Gastrocnemius medialis (tissue), 4 donors: ENCODE results near the gene F9. TPM values are rescaled to one million over a fixed set of nuclear protein-coding genes. Genes with fewer than 3 reads are reported as not detected.

Experiments used
- ATAC-seq, 2 donors: fragments of 150-250 bp; one replicate each; pipeline ENCODE4 v1.9.1; 2016
- DNase-seq, 2 donors: peaks; one replicate each; pipeline ENCODE4 v3.0.0-alpha.2; 2019
- H3K27ac ChIP-seq, 4 donors: fragments of 200-600 bp; sonication (generic); 1 replicate in 1 of 4; 2 replicates in 3 of 4; pipeline ENCODE4 v1.5.1; 2016 to 2018; ENCODE audit warnings: mild to moderate bottlenecking in 2 of 4, moderate library complexity in 1 of 4
- H3K27me3 ChIP-seq, 3 donors: fragments of 200-600 bp; sonication (generic) in 2 of 3; 1 replicate in 1 of 3; 2 replicates in 2 of 3; pipeline versions ENCODE4 v1.5.1 to v1.6.0; 2016 to 2019; ENCODE audit warnings: mild to moderate bottlenecking in 1 of 3, moderate library complexity in 1 of 3
- H3K36me3 ChIP-seq, 2 donors: fragments of 200-600 bp; sonication (generic) in 1 of 2; one replicate each; pipeline ENCODE4 v1.5.1; 2017 to 2018
- H3K4me1 ChIP-seq, 2 donors: fragments of 200-600 bp; sonication (generic) in 1 of 2; one replicate each; pipeline ENCODE4 v1.5.1; 2016 to 2017; ENCODE audit warnings: mild to moderate bottlenecking in 2 of 2
- H3K4me3 ChIP-seq, 4 donors: fragments of 200-600 bp; sonication (generic) in 3 of 4; 1 replicate in 1 of 4; 2 replicates in 3 of 4; pipeline ENCODE4 v1.5.1; 2016 to 2019; ENCODE audit warnings: mild to moderate bottlenecking in 2 of 4
- H3K9me3 ChIP-seq, 3 donors: fragments of 200-600 bp; sonication (generic) in 2 of 3; 1 replicate in 1 of 3; 2 replicates in 2 of 3; pipeline ENCODE4 v1.5.1; 2016 to 2019
- POLR2A ChIP-seq, 2 donors: fragments of 450-650 bp; IDR thresholded peaks; one replicate each; pipeline ENCODE4 v1.6.1; 2017; ENCODE audit warnings: antibody characterized with exemption in 2 of 2, mild to moderate bottlenecking in 2 of 2, moderate library complexity in 2 of 2
- in situ Hi-C, 4 donors: fragments of 200-750 bp; cut with MboI; loops; one replicate each; pipeline versions ENCODE4 v1.15.0 to v1.8.0; 2017; ENCODE audit warnings: low sequenced_read_pairs in 4 of 4
- intact Hi-C: fragments of 100-400 bp; cut with DNase I; formaldehyde crosslinking; loops from one replicate; pipeline ENCODE4 v1.15.1; 2023; ENCODE audit warnings: low total_unique reads
- total RNA-seq, 4 donors: library from RNA; depleted of rRNA; stranded (reverse); fragments of >200 nt; gene quantifications; one replicate each; pipeline versions ENCODE4 v1.1.0 to v1.2.3, GENCODE V29; 2016
- TF ChIP-seq, protein P1 (sequence below), 5 experiments: fragments of 450-650 bp in 3 of 5; fragments of 200-600 bp in 2 of 5; sonication (generic) in 2 of 5; IDR thresholded peaks in 4 of 5; conservative IDR thresholded peaks in 1 of 5; 1 replicate in 4 of 5; 2 replicates in 1 of 5; pipeline ENCODE4 v1.5.1; 2016 to 2019; ENCODE audit warnings: antibody characterized with exemption in 5 of 5, mild to moderate bottlenecking in 3 of 5, moderate library complexity in 3 of 5

F9 gene
- under 1 TPM in 2 of 4 donors, not detected in 2; 0.46 to 0.53 TPM for total RNA-seq

DNA sequence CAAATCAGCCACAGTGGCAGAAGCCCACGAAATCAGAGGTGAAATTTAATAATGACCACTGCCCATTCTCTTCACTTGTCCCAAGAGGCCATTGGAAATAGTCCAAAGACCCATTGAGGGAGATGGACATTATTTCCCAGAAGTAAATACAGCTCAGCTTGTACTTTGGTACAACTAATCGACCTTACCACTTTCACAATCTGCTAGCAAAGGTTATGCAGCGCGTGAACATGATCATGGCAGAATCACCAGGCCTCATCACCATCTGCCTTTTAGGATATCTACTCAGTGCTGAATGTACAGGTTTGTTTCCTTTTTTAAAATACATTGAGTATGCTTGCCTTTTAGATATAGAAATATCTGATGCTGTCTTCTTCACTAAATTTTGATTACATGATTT is at the start of gene F9:
TSS of gene F9 (plus strand) at position 190 of the 400 bp plus-strand sequence. CDS start at position 216, 26 bp downstream.
- ATAC-seq (no peak), DNase-seq (no peak)
- Histone ChIP-seq H3K27ac (no peak within 1 kb of the TSS), H3K36me3 (no peaks in the 10 kb centered on the region), H3K27me3 (no peaks in the 10 kb centered on the region), H3K4me1 (no peaks in the 10 kb centered on the region), H3K4me3 (no peak within 1 kb of the TSS), H3K9me3 (no peaks in the 10 kb centered on the region)
- TF ChIP-seq POLR2A (IDR thresholded peaks at IDR 0.05) = no peak
- TF ChIP-seq, protein P1, sequence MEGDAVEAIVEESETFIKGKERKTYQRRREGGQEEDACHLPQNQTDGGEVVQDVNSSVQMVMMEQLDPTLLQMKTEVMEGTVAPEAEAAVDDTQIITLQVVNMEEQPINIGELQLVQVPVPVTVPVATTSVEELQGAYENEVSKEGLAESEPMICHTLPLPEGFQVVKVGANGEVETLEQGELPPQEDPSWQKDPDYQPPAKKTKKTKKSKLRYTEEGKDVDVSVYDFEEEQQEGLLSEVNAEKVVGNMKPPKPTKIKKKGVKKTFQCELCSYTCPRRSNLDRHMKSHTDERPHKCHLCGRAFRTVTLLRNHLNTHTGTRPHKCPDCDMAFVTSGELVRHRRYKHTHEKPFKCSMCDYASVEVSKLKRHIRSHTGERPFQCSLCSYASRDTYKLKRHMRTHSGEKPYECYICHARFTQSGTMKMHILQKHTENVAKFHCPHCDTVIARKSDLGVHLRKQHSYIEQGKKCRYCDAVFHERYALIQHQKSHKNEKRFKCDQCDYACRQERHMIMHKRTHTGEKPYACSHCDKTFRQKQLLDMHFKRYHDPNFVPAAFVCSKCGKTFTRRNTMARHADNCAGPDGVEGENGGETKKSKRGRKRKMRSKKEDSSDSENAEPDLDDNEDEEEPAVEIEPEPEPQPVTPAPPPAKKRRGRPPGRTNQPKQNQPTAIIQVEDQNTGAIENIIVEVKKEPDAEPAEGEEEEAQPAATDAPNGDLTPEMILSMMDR (IDR thresholded peaks at IDR 0.05 in 4 of 5, conservative IDR thresholded peaks at IDR 0.05 in 1 of 5) = no peak
- in situ Hi-C loops (no loop called here), intact Hi-C loops (no loop called here)

DNA sequence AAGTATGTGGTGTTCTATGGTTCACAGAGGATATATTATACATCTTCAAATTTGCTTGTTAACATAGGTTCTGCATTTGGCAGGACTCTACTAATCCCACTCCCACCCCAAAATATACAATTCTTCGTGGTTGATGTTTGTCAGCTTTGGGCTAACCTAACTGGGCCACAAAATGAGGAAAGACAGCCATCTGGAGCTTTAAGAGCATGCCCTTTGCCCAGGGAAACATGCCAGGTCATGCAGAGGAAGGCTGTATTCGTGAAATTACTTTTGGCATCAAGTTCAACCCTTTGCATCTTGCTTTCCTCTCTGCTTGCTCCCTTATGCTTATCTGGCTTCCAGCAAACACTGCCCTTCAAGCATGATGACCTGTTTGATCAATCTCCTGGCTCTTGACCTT is 46.8 kb upstream of the F9 start:
- no peaks in the 10 kb centered on the region for H3K36me3 ChIP-seq
- DNase-seq (no peak), ATAC-seq (no peak)
- intact Hi-C loops = no loop called here
- no peaks in the 10 kb centered on the region for H3K4me1 ChIP-seq
- in situ Hi-C loops = no loop called here
- H3K27ac ChIP-seq = no peak overlapping the region
- H3K9me3 ChIP-seq = no peaks in the 10 kb centered on the region
- no peak for TF ChIP-seq POLR2A (IDR thresholded peaks at IDR 0.05)
- TF ChIP-seq, protein P1 (IDR thresholded peaks at IDR 0.05 in 4 of 5, conservative IDR thresholded peaks at IDR 0.05 in 1 of 5) = no peak
- no peaks in the 10 kb centered on the region for H3K27me3 ChIP-seq
- no peak overlapping the region for H3K4me3 ChIP-seq

DNA sequence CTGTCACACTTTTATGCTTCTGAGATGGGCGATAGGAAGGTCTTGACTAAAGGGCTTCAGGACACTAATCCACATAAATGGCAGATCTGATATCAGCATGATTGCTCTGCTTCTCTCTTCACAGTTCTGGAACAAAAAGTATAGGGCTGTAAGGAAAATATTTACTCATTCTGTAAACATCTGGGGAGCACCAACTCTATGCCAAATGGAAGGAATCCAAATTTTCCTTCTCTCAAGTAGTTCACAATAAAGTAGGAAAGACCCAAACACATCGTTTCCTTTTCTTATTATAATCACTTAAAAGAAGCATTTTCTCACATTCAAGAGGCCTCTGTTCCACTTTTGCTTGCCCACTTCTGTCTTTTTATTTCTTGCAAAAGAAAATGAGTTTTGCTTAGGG is 45.9 kb upstream of the F9 start:
- H3K9me3 ChIP-seq = no peaks in the 10 kb centered on the region
- no peaks in the 10 kb centered on the region for H3K27me3 ChIP-seq
- intact Hi-C loops = no loop called here
- DNase-seq = no peak
- no peak overlapping the region for H3K4me3 ChIP-seq
- no peaks in the 10 kb centered on the region for H3K36me3 ChIP-seq
- in situ Hi-C loops = no loop called here
- H3K4me1 ChIP-seq = no peaks in the 10 kb centered on the region
- no peak overlapping the region for H3K27ac ChIP-seq
- no peak for ATAC-seq
- no peak for TF ChIP-seq POLR2A (IDR thresholded peaks at IDR 0.05)
- TF ChIP-seq, protein P1 (IDR thresholded peaks at IDR 0.05 in 4 of 5, conservative IDR thresholded peaks at IDR 0.05 in 1 of 5) = no peak

DNA sequence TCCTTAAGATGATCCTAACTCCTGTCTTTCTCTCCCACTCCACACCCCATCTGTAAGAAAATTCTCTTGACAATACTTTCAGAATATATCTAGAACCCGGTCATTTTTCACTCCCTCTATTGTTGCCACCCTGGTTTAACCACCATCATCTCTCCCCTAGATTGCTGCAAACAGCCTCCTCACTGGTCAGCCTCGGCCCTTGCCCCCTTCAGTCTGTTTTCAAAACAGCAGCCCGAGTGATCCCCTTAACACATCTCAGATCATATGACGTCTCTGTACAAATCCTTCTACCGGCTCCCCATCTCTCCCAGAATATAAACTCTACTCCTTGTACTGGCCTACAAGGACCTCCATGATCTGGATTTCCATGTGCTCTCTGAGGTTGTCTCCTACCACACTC is 35.2 kb upstream of the F9 start:
- H3K4me3 ChIP-seq = no peak overlapping the region
- no peaks in the 10 kb centered on the region for H3K36me3 ChIP-seq
- no peaks in the 10 kb centered on the region for H3K9me3 ChIP-seq
- in situ Hi-C loops (no loop called here), intact Hi-C loops (no loop called here)
- H3K27ac ChIP-seq = no peak overlapping the region
- no peak for TF ChIP-seq POLR2A (IDR thresholded peaks at IDR 0.05)
- TF ChIP-seq, protein P1 (IDR thresholded peaks at IDR 0.05 in 4 of 5, conservative IDR thresholded peaks at IDR 0.05 in 1 of 5) = no peak
- no peak for DNase-seq
- H3K27me3 ChIP-seq = no peaks in the 10 kb centered on the region
- ATAC-seq = no peak
- H3K4me1 ChIP-seq = no peaks in the 10 kb centered on the region

DNA sequence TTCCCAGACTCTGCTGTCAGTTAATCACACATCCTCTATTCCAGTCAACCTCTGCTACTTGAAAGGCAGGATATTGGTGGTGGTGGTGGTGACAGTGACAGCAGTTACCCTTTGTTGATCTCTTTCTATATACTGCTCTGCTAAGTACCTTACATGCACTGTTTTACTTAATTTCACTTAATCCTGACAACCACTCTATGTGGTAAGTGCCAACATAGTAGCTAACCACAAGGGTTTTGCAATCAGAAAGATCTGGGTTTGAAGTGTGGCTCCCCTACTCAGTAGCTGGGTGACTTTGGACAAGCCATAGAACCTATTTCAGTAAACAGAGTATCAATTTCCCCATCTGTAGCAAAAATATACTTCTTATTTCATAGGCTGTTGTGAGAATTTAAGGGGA is 24.2 kb upstream of the F9 start:
- no peak overlapping the region for H3K4me3 ChIP-seq
- H3K9me3 ChIP-seq = no peaks in the 10 kb centered on the region
- no peak for TF ChIP-seq POLR2A (IDR thresholded peaks at IDR 0.05)
- TF ChIP-seq, protein P1 (IDR thresholded peaks at IDR 0.05 in 4 of 5, conservative IDR thresholded peaks at IDR 0.05 in 1 of 5) = no peak
- in situ Hi-C loops = no loop called here
- no peaks in the 10 kb centered on the region for H3K27me3 ChIP-seq
- no peak for DNase-seq
- intact Hi-C loops = no loop called here
- no peak overlapping the region for H3K27ac ChIP-seq
- no peaks in the 10 kb centered on the region for H3K36me3 ChIP-seq
- ATAC-seq = no peak
- H3K4me1 ChIP-seq = no peaks in the 10 kb centered on the region
